Measurements from ENCODE around the gene STX5. TPM values are rescaled to one million over a fixed set of nuclear protein-coding genes. Genes with fewer than 3 reads are reported as not detected.
"Not testable (repeated sequence)": the region's sequence is repeated elsewhere in the genome, so short reads cannot be mapped to it uniquely, and the experiment has no call there.

Gene STX5
- total RNA-seq, 4 donors from 2014 or later, result 25.9 to 39.1 (median 29.2) TPM

- H3K27me3 ChIP-seq, result no peaks in the 10 kb centered on the region
- H3K9me3 ChIP-seq, result no peaks in the 10 kb centered on the region
- WGBS, 2 donors, result 3 to 9% methylated on average over 27 to 35 of the region's 40 CpGs
- H3K36me3 ChIP-seq, result peaks cover 0 to 49% (median 11%) of the 10 kb centered on the region in 3 donors
- H3K27ac ChIP-seq, result peak within 1 kb of the TSS; percentile 88 to 98 (median 96)
- peak within 1 kb of the TSS; percentile 79 to 96 (median 84) for H3K4me3 ChIP-seq
- H3K4me1 ChIP-seq, result peaks cover 0 to 69% (median 29%) of the 10 kb centered on the region in 4 donors
- DNase-seq (ENCODE audit: low spot score in 2 of 2), result no peak
- TF ChIP-seq POLR2A (IDR thresholded peaks at IDR 0.05) (peak in 1 of 2 donors; percentile 6), EP300 (IDR thresholded peaks at IDR 0.05) (no peak)
- TF ChIP-seq, protein P1, sequence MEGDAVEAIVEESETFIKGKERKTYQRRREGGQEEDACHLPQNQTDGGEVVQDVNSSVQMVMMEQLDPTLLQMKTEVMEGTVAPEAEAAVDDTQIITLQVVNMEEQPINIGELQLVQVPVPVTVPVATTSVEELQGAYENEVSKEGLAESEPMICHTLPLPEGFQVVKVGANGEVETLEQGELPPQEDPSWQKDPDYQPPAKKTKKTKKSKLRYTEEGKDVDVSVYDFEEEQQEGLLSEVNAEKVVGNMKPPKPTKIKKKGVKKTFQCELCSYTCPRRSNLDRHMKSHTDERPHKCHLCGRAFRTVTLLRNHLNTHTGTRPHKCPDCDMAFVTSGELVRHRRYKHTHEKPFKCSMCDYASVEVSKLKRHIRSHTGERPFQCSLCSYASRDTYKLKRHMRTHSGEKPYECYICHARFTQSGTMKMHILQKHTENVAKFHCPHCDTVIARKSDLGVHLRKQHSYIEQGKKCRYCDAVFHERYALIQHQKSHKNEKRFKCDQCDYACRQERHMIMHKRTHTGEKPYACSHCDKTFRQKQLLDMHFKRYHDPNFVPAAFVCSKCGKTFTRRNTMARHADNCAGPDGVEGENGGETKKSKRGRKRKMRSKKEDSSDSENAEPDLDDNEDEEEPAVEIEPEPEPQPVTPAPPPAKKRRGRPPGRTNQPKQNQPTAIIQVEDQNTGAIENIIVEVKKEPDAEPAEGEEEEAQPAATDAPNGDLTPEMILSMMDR (IDR thresholded peaks at IDR 0.05), result no peak
These were observed 734 bp upstream of the STX5 start, which contains the start of gene TEX54 for GRCh38 chr11:62832336-62833234. TSS of gene TEX54 (minus strand) at chr11:62832841.

GRCh38 chr11:62830904-62831519, 839 bp downstream of the STX5 start:
- Histone ChIP-seq H3K4me1 (peaks cover 0 to 64% (median 29%) of the 10 kb centered on the region in 4 donors), H3K27me3 (no peaks in the 10 kb centered on the region), H3K27ac (peak overlapping the region; percentile 88 to 98 (median 96)), H3K9me3 (no peaks in the 10 kb centered on the region), H3K4me3 (peak overlapping the region; percentile 79 to 96 (median 84)), H3K36me3 (peaks cover 0 to 50% (median 11%) of the 10 kb centered on the region in 3 donors)
- DNase-seq (ENCODE audit: low spot score in 2 of 2), result no peak
- 0% methylated on average over 31 to 33 of the region's 33 CpGs for WGBS, 2 donors
- TF ChIP-seq, protein P1 (IDR thresholded peaks at IDR 0.05), result no peak
- no peak for TF ChIP-seq POLR2A (IDR thresholded peaks at IDR 0.05)
- no peak for TF ChIP-seq EP300 (IDR thresholded peaks at IDR 0.05)

DNA sequence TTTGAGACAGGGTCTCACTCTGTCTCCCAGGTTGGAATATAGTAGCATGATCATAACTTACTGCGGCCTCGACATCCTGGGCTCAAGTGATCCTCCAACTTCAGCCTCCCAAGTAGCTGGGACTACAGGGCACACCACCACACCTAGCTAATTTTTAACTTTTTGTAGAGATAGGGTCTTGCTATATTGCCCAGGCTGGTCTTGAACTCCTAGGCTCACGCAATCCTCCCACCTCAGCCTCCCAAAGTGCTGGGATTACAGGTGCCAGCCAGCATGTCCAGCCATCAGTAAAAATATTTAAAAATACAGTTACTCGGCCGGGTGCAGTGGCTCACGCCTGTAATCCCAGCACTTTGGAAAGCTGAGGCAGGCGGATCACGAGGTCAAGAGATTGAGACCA, 3.7 kb downstream of the STX5 start:
- H3K4me3 ChIP-seq; DNase-seq (ENCODE audit: low spot score in 2 of 2); H3K27ac ChIP-seq; H3K27me3 ChIP-seq; H3K9me3 ChIP-seq: not testable (repeated sequence)
- Histone ChIP-seq H3K36me3 (peaks cover 3 to 57% (median 21%) of the 10 kb centered on the region in 3 donors), H3K4me1 (peaks cover 0 to 42% (median 25%) of the 10 kb centered on the region in 4 donors)
- 94% methylated on average over 8 of the region's 8 CpGs for WGBS, 2 donors

DNA sequence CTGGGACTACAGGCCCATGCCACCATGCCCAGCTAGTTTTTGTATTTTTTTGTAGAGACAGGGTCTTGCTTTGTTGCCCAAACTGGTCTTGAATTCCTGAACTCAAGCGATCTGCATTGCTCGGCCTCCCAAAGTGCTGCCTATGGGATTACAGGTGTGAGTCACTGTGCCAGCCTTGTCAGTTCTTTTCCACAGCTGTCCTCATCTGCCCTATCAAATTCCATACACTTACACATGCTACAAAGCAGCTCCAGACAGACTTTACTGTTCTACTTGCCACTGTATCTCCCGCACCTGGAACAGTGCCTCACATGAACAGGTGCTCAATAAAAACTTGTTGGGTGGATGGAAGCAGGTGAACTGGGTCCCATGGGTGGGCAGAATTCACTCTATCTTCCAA, 8.2 kb downstream of the STX5 start:
- 93 to 94% methylated on average over 3 of the region's 3 CpGs for WGBS, 2 donors
- peaks cover 3 to 96% (median 31%) of the 10 kb centered on the region in 3 donors for H3K36me3 ChIP-seq

DNA sequence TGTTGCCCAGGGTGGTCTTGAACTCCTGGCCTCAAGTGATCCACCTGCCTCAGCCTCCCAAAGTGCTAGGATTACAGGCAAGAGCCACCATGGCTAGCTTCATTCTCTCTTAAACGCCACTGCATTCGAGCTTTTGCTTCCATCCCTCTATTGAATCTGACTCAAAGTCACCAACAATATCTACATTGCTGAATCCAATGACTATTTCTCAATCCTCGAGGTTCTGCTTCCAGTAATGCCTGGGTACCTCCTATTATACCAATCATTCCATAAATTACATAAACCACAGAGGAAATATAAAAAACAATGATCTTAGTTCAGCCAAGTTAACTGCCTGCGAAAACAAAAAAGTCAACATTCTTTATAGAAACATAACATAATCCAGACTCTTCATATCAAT, 14.7 kb downstream of the STX5 start:
- Histone ChIP-seq H3K4me3 (no peak overlapping the region), H3K27me3 (no peaks in the 10 kb centered on the region), H3K27ac (no peak overlapping the region), H3K36me3 (peaks cover 0 to 89% (median 13%) of the 10 kb centered on the region in 3 donors), H3K4me1 (no peaks in the 10 kb centered on the region), H3K9me3 (no peaks in the 10 kb centered on the region)
- WGBS, 2 donors, result 83 to 86% methylated on average over 4 of the region's 4 CpGs
- TF ChIP-seq EP300 (IDR thresholded peaks at IDR 0.05), result no peak
- TF ChIP-seq, protein P1 (IDR thresholded peaks at IDR 0.05), result no peak
- TF ChIP-seq POLR2A (IDR thresholded peaks at IDR 0.05), result no peak
- no peak for DNase-seq (ENCODE audit: low spot score in 2 of 2)

More for the DNA sequence above, 8.2 kb downstream of the STX5 start:
- H3K4me1 ChIP-seq, result peaks cover 0 to 12% (median 2%) of the 10 kb centered on the region in 4 donors
- no peak for DNase-seq (ENCODE audit: low spot score in 2 of 2)
- H3K27me3 ChIP-seq, result no peaks in the 10 kb centered on the region
- H3K4me3 ChIP-seq, result no peak overlapping the region
- no peak for TF ChIP-seq POLR2A (IDR thresholded peaks at IDR 0.05)
- TF ChIP-seq, protein P1 (IDR thresholded peaks at IDR 0.05), result no peak
- no peak for TF ChIP-seq EP300 (IDR thresholded peaks at IDR 0.05)
- H3K27ac ChIP-seq, result no peak overlapping the region
- no peaks in the 10 kb centered on the region for H3K9me3 ChIP-seq

Measured in tibial nerve (tissue), 4 donors.